ENCODE measurements around the gene RALGAPA2.

GRCh38 chr20:20658871-20659431, 53.5 kb downstream of the RALGAPA2 start:
- TF ChIP-seq, protein P1, sequence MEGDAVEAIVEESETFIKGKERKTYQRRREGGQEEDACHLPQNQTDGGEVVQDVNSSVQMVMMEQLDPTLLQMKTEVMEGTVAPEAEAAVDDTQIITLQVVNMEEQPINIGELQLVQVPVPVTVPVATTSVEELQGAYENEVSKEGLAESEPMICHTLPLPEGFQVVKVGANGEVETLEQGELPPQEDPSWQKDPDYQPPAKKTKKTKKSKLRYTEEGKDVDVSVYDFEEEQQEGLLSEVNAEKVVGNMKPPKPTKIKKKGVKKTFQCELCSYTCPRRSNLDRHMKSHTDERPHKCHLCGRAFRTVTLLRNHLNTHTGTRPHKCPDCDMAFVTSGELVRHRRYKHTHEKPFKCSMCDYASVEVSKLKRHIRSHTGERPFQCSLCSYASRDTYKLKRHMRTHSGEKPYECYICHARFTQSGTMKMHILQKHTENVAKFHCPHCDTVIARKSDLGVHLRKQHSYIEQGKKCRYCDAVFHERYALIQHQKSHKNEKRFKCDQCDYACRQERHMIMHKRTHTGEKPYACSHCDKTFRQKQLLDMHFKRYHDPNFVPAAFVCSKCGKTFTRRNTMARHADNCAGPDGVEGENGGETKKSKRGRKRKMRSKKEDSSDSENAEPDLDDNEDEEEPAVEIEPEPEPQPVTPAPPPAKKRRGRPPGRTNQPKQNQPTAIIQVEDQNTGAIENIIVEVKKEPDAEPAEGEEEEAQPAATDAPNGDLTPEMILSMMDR (IDR thresholded peaks at IDR 0.05; ENCODE audit: insufficient read depth, low read length, poor library complexity, severe bottlenecking): no peak
- TF ChIP-seq EZH2phosphoT487 (conservative IDR thresholded peaks at IDR 0.05; ENCODE audit: low read length): no peak
